Ishikawa (cell line): ENCODE data around the gene IGSF22.

ENCODE experiments used
- CEBPB ChIP-seq: IDR thresholded peaks from 2 replicates; pipeline ENCODE4 v1.6.1; 2012
- CREB1 ChIP-seq: IDR thresholded peaks from 2 replicates; pipeline ENCODE4 v1.6.1; 2012; ENCODE audit warnings: low read depth
- EGR1 ChIP-seq: IDR thresholded peaks from 2 replicates; pipeline ENCODE4 v1.6.1; 2012
- EP300 ChIP-seq: IDR thresholded peaks from 2 replicates; pipeline ENCODE4 v1.6.1; 2012; ENCODE audit warnings: borderline replicate concordance
- FOXM1 ChIP-seq: IDR thresholded peaks from 2 replicates; pipeline ENCODE4 v1.6.1; 2012; ENCODE audit warnings: low read depth, borderline replicate concordance
- MAX ChIP-seq: IDR thresholded peaks from 2 replicates; pipeline ENCODE4 v1.6.1; 2012
- RAD21 ChIP-seq: IDR thresholded peaks from 2 replicates; pipeline ENCODE4 v1.6.1; 2012; ENCODE audit warnings: low read depth
- TCF12 ChIP-seq: IDR thresholded peaks from 2 replicates; pipeline ENCODE4 v1.6.1; 2012; ENCODE audit warnings: low read depth
- TEAD4 ChIP-seq: IDR thresholded peaks from 2 replicates; pipeline ENCODE4 v1.6.1; 2012
- USF1 ChIP-seq: IDR thresholded peaks from 2 replicates; pipeline ENCODE4 v1.6.1; 2012
- YY1 ChIP-seq: IDR thresholded peaks from 2 replicates; pipeline ENCODE4 v1.6.1; 2012; ENCODE audit warnings: low read depth

GRCh38 chr11:18754308-18754707 is 28.3 kb upstream of the IGSF22 start:
- TF ChIP-seq EP300 (no peak), YY1 (no peak), TCF12 (no peak), FOXM1 (no peak), CREB1 (no peak), CEBPB (no peak), TEAD4 (no peak), USF1 (no peak), RAD21 (no peak), EGR1 (no peak), MAX (no peak)
